Peyer's patch (tissue), 4 donors: ENCODE results near the gene RPL13A.

Source experiments
- CTCF ChIP-seq, 6 experiments: fragments of 450-650 bp in 4 of 6; fragments of 200-600 bp in 2 of 6; sonication (generic) in 1 of 6; IDR thresholded peaks; one replicate each; pipeline ENCODE4 v1.5.1; 2017 to 2019; ENCODE audit warnings: antibody characterized with exemption in 6 of 6, mild to moderate bottlenecking in 3 of 6, moderate library complexity in 1 of 6
- POLR2A ChIP-seq, 2 donors: fragments of 450-650 bp; IDR thresholded peaks; one replicate each; pipeline ENCODE4 v1.5.1; 2017; ENCODE audit warnings: antibody characterized with exemption in 2 of 2, mild to moderate bottlenecking in 2 of 2, moderate library complexity in 2 of 2

- TF ChIP-seq CTCF (IDR thresholded peaks at IDR 0.05) = no peak
- TF ChIP-seq POLR2A (IDR thresholded peaks at IDR 0.05) = no peak
Observed at GRCh38 chr19:49470615-49470978, 16.8 kb upstream of the RPL13A start.
